GM23248 (cell line): ENCODE measurements around the gene CDH3. TPM values are rescaled to one million over a fixed set of nuclear protein-coding genes. Genes with fewer than 3 reads are reported as not detected.
A peak's percentile ranks its signal among the peaks of the same experiment; 100 is the strongest.

ENCODE experiments used
- DNase-seq: peaks from one replicate; pipeline ENCODE4 v3.0.0-alpha.2; 2015
- H2AFZ ChIP-seq: fragments of 200-600 bp; sonication (generic); 2 replicates; pipeline ENCODE4 v1.6.1; 2016; ENCODE audit warnings: antibody characterized with exemption
- H3F3A ChIP-seq: fragments of 200-600 bp; sonication (generic); 2 replicates; pipeline ENCODE4 v1.6.1; 2016; ENCODE audit warnings: mild to moderate bottlenecking, antibody characterized with exemption, mixed run types; ENCODE audit not compliant: insufficient read depth
- H3K27ac ChIP-seq: fragments of 200-600 bp; sonication (generic); 2 replicates; pipeline ENCODE4 v1.5.1; 2016; ENCODE audit warnings: mild to moderate bottlenecking
- H3K27me3 ChIP-seq: fragments of 200-600 bp; sonication (generic); replicated peaks from 2 replicates; pipeline ENCODE4 v1.6.1; 2016; ENCODE audit warnings: mild to moderate bottlenecking; ENCODE audit not compliant: insufficient read depth
- H3K36me3 ChIP-seq: fragments of 200-600 bp; sonication (generic); 2 replicates; pipeline ENCODE4 v1.6.1; 2016; ENCODE audit warnings: low read depth, mild to moderate bottlenecking
- H3K4me1 ChIP-seq: fragments of 200-600 bp; sonication (generic); 2 replicates; pipeline ENCODE4 v1.6.1; 2016; ENCODE audit warnings: mild to moderate bottlenecking; ENCODE audit not compliant: insufficient read depth
- H3K4me2 ChIP-seq: fragments of 200-600 bp; sonication (generic); one replicate; pipeline ENCODE4 v1.6.1; 2016; ENCODE audit warnings: mild to moderate bottlenecking; ENCODE audit not compliant: unreplicated experiment
- H3K4me3 ChIP-seq: fragments of 200-600 bp; sonication (generic); 2 replicates; pipeline ENCODE4 v1.5.1; 2016; ENCODE audit warnings: mild to moderate bottlenecking
- H3K79me2 ChIP-seq: fragments of 200-600 bp; sonication (generic); 2 replicates; pipeline ENCODE4 v1.6.1; 2016; ENCODE audit warnings: mild to moderate bottlenecking; ENCODE audit not compliant: insufficient read depth
- H3K9ac ChIP-seq: fragments of 200-600 bp; sonication (generic); 2 replicates; pipeline ENCODE4 v1.6.1; 2016; ENCODE audit warnings: mild to moderate bottlenecking
- H3K9me2 ChIP-seq: fragments of 200-600 bp; sonication (generic); 2 replicates; pipeline ENCODE4 v1.6.1; 2016; ENCODE audit warnings: mixed run types, mild to moderate bottlenecking, moderate library complexity; ENCODE audit not compliant: insufficient read depth
- H3K9me3 ChIP-seq: fragments of 200-600 bp; sonication (generic); one replicate; pipeline ENCODE4 v1.6.1; 2017; ENCODE audit warnings: low read depth
- H4K20me1 ChIP-seq: fragments of 200-600 bp; sonication (generic); 2 replicates; pipeline ENCODE4 v1.6.0; 2016; ENCODE audit not compliant: insufficient read depth
- EZH2 ChIP-seq: fragments of 200-600 bp; sonication (generic); IDR thresholded peaks from 2 replicates; pipeline ENCODE4 v1.6.1; 2018; ENCODE audit warnings: antibody characterized with exemption, mild to moderate bottlenecking; ENCODE audit not compliant: insufficient read depth, poor library complexity, severe bottlenecking
- EZH2phosphoT487 ChIP-seq: fragments of 200-600 bp; sonication (generic); IDR thresholded peaks from 2 replicates; pipeline ENCODE4 v1.6.1; 2018; ENCODE audit warnings: antibody characterized with exemption, moderate library complexity, mild to moderate bottlenecking, low read depth; ENCODE audit not compliant: insufficient read depth
- WGBS, 2 experiments: methylation state at CpG; one replicate each; pipeline ENCODE4 v1.1.6; 2015 to 2017; ENCODE audit warnings: low lambda C conversion rate in 2 of 2, low coverage in 1 of 2; ENCODE audit errors: missing lambda C conversion rate in 2 of 2; 5-methylcytosine and 5-hydroxymethylcytosine counted together
- in situ Hi-C: fragments of 300-500 bp; cut with MboI; formaldehyde crosslinking; loops from 2 replicates; pipeline ENCODE4 v1.15.0; 2020
- polyA plus RNA-seq: library from polyadenylated mRNA; unstranded; fragments of >200 nt; fragmentation: Nextera tagmentation; extraction: Ambion mirVana; gene quantifications from 2 replicates; pipeline ENCODE4 v1.2.1, GENCODE V29; 2016
- total RNA-seq: library from RNA; depleted of rRNA; stranded (reverse); fragments of >200 nt; shearing (Covaris generic); gene quantifications from 2 replicates; pipeline ENCODE4 v1.2.3, GENCODE V29; 2014

The CDH3 gene
- total and polyA plus RNA-seq, 2 experiments from 2014 or later, result not detected

DNA sequence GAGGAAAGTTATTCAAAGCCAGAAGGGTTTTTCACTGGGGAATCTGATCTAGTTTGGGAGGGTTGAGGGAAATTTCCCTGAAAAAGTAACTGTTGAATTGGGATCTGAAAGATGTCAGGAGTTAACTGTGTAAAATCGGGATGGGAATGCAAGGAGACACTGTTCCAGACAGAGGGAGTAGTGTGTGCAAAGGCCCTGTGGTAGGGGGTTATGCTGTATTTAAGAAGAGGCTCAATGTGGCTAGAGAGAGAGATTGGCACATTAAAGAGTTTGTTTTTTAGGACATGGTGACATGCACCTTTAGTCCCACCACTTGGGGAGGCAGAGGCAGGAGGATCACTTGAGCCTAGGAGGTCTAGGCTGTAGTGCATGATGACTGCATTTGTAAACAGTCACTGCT lies 16.9 kb downstream of the CDH3 start:
- in situ Hi-C loops, result no loop called here
- DNase-seq, result no peak
- H3K4me2 ChIP-seq, result no peak overlapping the region
- H3K9me3 ChIP-seq, result no peaks in the 10 kb centered on the region
- no peaks in the 10 kb centered on the region for H3K79me2 ChIP-seq
- H2AFZ ChIP-seq, result no peak overlapping the region
- H4K20me1 ChIP-seq, result no peaks in the 10 kb centered on the region
- H3K4me1 ChIP-seq, result peaks cover 43% of the 10 kb centered on the region
- H3F3A ChIP-seq, result peaks cover 34% of the 10 kb centered on the region
- no peaks in the 10 kb centered on the region for H3K9me2 ChIP-seq
- H3K9ac ChIP-seq, result no peak overlapping the region
- no peak overlapping the region for H3K4me3 ChIP-seq
- no peaks in the 10 kb centered on the region for H3K36me3 ChIP-seq
- no peaks in the 10 kb centered on the region for H3K27me3 ChIP-seq
- no peak for TF ChIP-seq EZH2phosphoT487
- TF ChIP-seq EZH2, result no peak
- 82 to 86% methylated on average over 1 of the region's 1 CpG for WGBS, 2 experiments
- H3K27ac ChIP-seq, result no peak overlapping the region

DNA sequence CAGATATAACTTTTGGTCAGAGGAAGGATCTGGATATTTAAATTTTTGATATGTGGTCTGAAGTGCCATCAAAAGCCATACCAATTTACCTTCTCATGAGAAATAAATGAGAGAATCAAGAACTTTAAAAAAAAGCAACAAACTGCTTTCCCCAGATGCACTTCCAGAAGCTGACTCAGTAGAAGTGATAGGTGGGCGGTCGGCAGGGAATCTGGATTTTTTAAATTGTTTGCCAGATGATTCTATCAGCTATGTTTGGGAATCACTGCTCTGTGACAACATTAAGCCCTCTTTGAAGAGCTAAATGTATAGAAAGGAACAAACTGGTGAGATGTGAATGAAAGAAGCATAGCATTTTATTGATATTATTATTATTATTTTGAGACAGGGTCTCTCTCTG lies 19.2 kb downstream of the CDH3 start:
- no peaks in the 10 kb centered on the region for H3K27me3 ChIP-seq
- in situ Hi-C loops, result no loop called here
- no peak overlapping the region for H2AFZ ChIP-seq
- DNase-seq, result peak; percentile 73
- TF ChIP-seq EZH2 (no peak), EZH2phosphoT487 (no peak)
- no peaks in the 10 kb centered on the region for H3K9me2 ChIP-seq
- H3K79me2 ChIP-seq, result no peaks in the 10 kb centered on the region
- no peak overlapping the region for H3K4me3 ChIP-seq
- H3K36me3 ChIP-seq, result no peaks in the 10 kb centered on the region
- 21 to 39% methylated on average over 2 of the region's 2 CpGs for WGBS, 2 experiments
- no peaks in the 10 kb centered on the region for H3K9me3 ChIP-seq
- H3F3A ChIP-seq, result peaks cover 31% of the 10 kb centered on the region
- H3K27ac ChIP-seq, result no peak overlapping the region
- H4K20me1 ChIP-seq, result no peaks in the 10 kb centered on the region
- peak overlapping the region; percentile 1 for H3K4me2 ChIP-seq
- peaks cover 45% of the 10 kb centered on the region for H3K4me1 ChIP-seq
- H3K9ac ChIP-seq, result no peak overlapping the region

DNA sequence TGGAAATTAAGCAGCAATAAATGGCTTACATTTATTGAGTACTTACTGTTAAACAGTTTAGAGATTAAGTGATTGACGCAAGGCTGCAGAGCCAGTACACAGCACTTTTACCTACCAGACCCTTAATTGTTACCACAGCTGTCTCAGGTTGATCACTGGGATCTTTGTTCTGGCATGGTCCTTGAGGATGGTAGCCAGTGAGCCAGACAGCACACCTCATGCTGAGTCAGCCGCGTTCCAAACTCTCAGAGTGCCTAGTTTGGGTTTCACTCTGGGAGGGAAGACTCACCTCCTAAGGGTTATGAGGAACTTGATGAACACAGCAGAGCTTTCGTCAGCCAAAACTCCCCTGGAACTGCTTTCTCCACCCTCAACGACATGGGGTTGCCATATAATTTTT lies 20.4 kb downstream of the CDH3 start:
- H3K9ac ChIP-seq, result no peak overlapping the region
- H3F3A ChIP-seq, result peaks cover 19% of the 10 kb centered on the region
- in situ Hi-C loops, result no loop called here
- DNase-seq, result peak; percentile 36
- H2AFZ ChIP-seq, result no peak overlapping the region
- H3K27ac ChIP-seq, result no peak overlapping the region
- H3K27me3 ChIP-seq, result no peaks in the 10 kb centered on the region
- 72 to 76% methylated on average over 5 of the region's 5 CpGs for WGBS, 2 experiments
- no peaks in the 10 kb centered on the region for H3K36me3 ChIP-seq
- no peaks in the 10 kb centered on the region for H3K79me2 ChIP-seq
- no peak for TF ChIP-seq EZH2phosphoT487
- no peaks in the 10 kb centered on the region for H3K9me2 ChIP-seq
- no peaks in the 10 kb centered on the region for H3K9me3 ChIP-seq
- no peak overlapping the region for H3K4me3 ChIP-seq
- H3K4me2 ChIP-seq, result no peak overlapping the region
- H3K4me1 ChIP-seq, result peaks cover 33% of the 10 kb centered on the region
- H4K20me1 ChIP-seq, result no peaks in the 10 kb centered on the region

DNA sequence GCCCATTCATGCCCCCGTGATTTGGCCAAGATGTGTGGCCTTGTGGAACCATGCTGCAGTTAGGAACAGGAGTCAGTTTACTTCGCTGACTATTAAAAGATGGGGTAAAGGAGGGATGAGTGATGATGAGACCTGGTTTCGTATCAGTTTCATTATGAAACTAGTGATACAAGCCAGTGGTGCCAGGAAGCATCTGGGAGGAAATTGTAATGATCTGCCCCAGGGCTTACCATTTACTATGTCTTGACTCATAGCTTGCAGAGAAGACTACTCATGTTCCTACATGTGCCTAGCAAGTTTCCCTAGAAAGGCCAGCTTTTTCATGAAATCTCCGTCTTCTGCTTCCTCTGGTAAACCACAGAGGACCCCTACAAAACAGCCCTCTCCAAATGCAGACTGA lies 23.2 kb downstream of the CDH3 start:
- peaks cover 25% of the 10 kb centered on the region for H3K4me1 ChIP-seq

More for the DNA sequence above, 23.2 kb downstream of the CDH3 start:
- Histone ChIP-seq H3K36me3 (no peaks in the 10 kb centered on the region), H3K27me3 (no peaks in the 10 kb centered on the region), H3F3A (peaks cover 11% of the 10 kb centered on the region), H2AFZ (no peak overlapping the region), H4K20me1 (no peaks in the 10 kb centered on the region), H3K79me2 (no peaks in the 10 kb centered on the region), H3K9me2 (no peaks in the 10 kb centered on the region), H3K4me3 (no peak overlapping the region), H3K27ac (no peak overlapping the region), H3K4me2 (peak overlapping the region; percentile 27), H3K9ac (no peak overlapping the region), H3K9me3 (no peaks in the 10 kb centered on the region)
- WGBS, 2 experiments, result 32 to 38% methylated on average over 4 of the region's 4 CpGs
- in situ Hi-C loops, result no loop called here
- TF ChIP-seq EZH2 (no peak), EZH2phosphoT487 (no peak)
- peak; percentile 88 for DNase-seq
